EH (cell line): ENCODE measurements around the gene BANP.

Experiments used
- DNase-seq: peaks from one replicate; pipeline ENCODE4 v3.0.0-alpha.2; 2015; ENCODE audit warnings: low read depth

Gene BANP

DNA sequence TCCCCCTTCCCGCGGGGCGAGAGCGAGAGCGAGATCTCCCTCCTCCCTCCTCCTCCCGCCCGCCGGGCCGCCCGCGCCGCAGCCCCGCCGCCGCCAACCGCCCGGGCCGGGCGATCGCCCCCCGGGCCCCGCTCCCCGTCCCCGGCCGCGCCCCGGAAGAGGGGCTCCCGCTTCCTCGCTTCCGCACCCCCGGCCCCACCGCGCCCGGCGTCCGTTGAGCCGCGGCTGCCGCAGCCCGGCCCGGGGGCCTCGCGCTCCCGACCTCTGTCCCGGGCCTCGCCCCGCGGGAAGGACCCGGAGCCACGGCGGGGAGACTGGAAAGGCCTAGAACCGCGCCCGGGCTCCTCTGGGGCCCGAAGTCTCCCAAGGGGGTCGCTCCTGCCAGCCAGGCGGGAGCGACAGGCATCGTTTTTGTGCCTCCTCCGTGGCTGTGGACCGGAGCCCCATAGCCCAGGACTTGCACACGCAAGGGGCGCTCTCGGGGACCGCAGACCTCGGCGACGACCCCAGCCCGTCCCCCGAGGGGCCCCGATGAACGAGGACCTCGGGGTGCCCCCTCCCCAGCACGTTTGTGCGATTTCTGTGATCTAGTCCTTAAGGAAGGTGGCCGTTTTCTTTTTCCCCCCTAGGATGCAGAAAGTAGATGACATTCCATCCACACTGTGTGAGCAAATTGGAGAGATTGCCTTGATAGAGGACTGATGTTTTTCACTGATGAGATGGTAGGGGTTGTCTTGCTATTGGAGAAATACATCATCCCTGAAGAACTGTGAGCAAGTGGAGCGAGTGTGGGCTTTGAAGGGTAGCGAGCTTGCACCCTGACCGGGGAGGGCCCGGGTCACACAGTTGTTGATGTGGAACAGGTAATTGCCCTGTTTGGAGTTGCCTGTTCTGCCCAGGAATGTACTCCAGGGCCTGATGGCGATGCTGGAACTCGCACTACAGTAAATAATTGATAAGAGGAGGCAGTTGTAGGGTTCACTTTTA lies 611 bp downstream of the BANP start:
- DNase-seq, result peak; percentile 24

GRCh38 chr16:87952751-87953150 lies 1.5 kb downstream of the BANP start:
- no peak for DNase-seq

- no peak for DNase-seq
Observed at GRCh38 chr16:87953308-87954215, 2.3 kb downstream of the BANP start.

DNA sequence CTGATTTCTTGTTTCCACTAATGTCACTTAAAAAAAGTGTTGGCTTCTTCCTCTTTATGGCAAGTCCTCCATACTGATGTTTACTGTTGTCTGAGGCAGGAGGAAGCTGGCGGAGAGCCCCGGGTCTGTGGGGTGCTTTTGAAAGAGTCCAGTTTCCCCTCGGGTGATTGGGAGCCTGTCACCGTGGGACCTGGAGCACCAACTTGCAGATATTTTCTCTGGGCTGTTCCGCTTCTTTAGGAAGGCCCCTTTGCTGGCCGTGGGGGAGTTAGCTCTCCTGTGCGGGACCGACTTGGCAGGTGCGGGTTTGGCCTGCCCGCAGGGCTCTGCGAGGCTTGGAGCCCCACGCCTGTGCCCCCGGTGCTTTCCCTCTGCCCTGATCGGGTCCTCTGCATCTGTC lies 3.1 kb downstream of the BANP start:
- no peak for DNase-seq

DNA sequence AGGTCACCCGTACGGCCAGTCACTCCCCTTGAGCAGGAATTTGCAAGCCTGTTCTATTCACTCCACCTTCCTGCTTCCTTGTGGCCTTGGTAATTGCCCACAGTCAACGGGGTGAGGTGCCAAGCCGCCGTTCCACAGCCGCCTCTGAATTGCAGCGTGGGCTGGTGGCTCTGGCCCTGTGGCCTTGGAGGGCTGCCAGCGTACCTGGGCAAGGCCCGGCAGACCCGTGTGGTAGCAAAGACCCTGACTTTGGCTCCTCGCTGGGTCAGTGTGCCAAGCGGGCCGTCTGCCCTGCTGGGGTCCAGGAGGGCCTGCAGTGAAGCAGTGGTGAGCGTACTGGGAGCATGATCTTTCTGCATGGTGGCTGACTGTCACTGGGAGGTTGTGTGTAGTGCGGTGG lies 3.6 kb downstream of the BANP start:
- DNase-seq, result no peak

GRCh38 chr16:87955302-87956097 lies 4.3 kb downstream of the BANP start:
- peak; percentile 58 for DNase-seq

- DNase-seq, result no peak
Observed at GRCh38 chr16:87956098-87956364, 4.8 kb downstream of the BANP start.

- DNase-seq, result peak; percentile 63
Observed at GRCh38 chr16:87956365-87957231, 5.4 kb downstream of the BANP start.

DNA sequence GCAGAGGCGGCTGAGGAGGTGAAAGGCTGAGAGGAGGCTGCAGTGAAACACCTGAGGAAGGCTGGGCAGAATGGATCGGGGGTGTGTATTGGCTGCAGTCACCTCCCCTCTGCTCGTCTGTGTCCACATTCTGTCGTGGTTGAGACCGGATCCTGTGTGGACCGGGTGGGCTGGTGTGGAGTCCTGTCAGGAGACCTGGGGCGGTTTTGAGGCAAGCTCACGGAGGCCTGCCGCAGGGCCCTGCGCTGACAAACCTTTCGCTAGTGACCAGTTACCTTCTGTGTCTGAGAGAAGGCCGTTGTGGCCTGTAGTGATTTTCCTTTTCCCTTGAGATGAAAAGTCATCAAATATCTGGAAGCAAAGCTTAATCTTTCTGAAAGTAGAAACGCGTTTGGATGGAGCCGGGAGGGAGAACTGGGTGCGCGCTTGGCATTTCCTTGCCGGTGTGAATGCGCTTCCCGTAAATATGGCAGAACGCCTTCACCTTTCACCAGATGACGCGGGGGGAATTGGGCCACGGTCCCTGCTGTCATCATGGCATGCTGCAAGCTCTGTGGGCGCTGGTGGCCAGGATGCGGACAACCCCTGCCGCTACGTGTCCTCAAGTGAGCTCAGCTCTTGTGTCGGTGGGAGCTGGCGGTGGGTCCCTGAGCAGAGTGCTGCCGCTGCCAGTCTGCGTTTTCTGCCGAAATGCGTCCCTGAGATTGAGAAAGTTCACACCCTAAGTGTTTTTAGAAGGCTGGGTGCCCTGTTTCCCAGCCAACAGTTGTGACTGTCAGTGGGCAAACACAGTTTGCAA lies 6.3 kb downstream of the BANP start:
- DNase-seq, result no peak

GRCh38 chr16:87958632-87959031 lies 7.4 kb downstream of the BANP start:
- DNase-seq, result no peak

DNA sequence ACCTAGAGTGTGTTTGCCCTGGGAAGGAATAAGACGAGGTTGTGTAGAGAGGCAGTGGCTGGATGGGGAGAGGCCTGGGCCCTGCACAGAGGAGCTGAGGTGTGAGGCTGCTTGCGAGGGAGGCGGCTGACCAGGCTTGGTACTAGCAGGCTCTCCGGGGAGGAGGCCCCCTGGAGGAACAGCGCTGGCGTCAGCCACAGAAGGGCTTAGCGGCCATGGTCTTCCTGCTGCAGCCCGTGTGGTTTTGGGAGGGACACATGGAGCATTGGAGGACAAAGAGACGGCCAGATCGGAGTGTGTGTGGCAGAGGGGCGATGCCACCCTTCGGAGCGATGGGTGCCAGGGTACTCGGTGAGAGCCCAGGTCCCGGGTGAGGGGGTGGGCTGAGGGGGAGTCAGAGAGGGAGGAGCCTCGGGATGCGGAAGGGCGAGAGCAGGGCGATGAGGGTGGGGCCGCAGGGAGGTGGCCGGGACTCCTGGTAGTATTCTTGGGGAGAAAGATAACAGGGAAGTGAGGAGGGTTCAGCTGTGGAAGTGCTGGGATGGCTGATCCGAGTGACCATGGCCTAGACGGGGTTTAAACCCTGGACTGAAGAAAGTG lies 8.3 kb downstream of the BANP start:
- DNase-seq, result no peak

DNA sequence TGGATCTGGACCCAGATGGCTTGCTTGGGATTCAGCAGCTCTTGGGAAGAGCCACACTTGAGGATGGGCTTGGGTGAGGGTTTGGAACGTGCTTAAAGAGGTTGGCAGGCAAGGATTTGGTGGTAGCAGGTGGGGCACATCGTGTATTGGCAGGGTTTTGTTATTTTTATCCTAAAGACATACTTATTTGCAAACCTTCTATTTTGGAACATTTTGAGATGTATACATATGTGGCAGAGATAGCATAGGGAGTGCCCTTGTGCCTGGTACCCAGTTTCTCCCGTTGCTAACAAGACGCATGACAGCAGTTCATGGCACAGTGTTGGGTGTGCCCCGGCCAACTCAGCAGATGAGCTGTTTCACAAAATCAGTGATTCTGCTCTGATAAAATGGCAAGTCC lies 9.1 kb downstream of the BANP start:
- DNase-seq, result no peak

GRCh38 chr16:87960852-87961251 lies 9.6 kb downstream of the BANP start:
- no peak for DNase-seq

GRCh38 chr16:87961623-87962022 lies 10.4 kb downstream of the BANP start:
- peak; percentile 32 for DNase-seq

DNA sequence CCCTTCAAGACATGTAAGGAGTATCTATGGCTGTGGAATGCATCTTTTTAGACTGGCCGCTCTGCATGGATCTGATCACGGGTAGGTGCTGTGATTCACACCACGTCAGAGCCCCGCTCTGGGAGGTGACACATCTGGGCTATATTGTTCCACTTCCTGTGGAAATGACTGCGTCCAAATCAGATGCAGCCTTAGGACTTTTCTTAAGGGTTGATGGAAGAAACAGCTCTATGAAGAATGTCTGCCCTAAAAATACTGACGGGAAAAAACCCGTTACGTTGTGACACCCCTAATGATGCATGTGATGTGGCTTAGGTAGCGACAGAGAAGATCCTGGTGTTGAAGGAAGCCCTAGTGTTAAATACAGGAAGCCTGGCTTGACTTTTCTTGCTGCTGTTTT lies 12.2 kb downstream of the BANP start:
- DNase-seq, result peak; percentile 89

DNA sequence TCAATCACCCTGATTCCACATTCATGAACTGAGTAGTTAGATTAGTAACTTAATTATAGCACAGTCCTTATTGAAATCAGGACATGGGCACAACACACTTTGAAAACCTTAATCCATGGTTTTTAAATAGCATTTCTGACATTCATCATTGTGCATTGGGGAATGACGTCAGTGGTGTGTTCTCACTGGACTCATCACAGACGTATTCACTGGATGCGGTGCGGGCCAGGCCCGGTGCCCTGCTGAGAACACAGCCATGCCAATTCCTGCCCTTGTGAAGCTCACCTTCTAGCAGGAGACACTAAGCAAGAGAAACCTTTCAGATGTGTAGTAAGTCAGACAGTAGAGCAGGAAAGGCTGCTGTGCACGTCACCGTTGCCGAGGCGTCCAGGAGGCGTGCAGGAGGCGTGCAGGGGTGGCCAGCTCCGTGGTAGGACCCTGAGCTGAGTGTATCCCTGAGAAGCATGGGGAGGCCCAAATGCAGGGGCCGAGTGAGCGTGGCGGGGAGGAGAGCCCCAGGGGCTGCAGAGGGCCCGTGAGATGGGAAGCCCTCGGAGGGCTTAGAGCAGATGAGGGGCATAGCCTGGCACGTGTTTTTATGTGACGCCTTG lies 12.9 kb downstream of the BANP start:
- no peak for DNase-seq

DNA sequence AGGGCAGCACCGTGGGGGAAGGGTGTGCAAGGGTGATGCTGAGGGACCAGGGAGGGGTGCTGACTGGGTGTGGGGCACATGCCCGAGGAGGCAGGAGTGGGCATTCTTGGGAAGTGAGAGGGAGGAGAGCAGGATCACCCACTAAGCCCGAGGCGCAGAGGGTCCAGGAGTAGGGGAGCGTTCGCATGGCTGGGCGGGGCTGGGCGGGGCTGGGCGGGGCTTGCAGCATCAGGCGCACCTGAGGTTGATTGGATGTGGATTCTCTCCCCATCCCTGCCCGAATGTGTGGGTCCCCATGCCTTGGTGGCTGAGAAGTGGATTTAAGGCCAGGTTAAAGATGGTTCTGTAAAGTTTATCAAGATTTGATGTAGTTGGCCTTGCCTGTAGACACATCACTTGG lies 14.2 kb downstream of the BANP start:
- no peak for DNase-seq

DNA sequence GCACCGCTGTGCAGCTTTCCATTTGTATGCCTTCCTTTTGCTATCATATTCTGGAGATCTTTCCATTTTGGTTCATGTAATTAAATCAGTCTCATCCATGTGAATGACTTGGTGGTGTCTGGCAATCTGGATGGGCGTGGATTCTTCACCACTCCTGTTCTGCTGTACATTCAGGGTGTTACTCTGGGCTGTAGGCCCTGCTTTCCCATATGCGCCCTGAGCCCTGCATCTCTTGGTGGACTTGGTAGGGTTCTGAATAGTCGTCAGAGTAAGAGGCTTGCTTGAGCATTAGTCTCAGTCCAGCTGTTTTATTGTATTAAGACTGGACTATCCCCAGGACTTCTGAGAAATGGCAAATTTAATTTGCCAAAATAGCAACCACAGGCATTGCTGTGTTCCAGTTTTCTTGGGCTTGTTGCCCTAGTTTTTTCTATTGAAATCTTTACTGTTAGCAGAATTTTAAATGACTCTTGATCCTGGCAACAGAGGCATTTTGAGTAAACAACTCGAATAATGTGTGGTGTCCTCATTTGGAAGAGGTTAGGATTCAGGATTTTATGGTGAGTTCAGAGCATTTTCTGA lies 14.9 kb downstream of the BANP start:
- peak; percentile 53 for DNase-seq

- DNase-seq, result peak; percentile 7
Observed at GRCh38 chr16:87966685-87967185, 15.5 kb downstream of the BANP start.
